Measurements from ENCODE around the gene GRAMD2B.
"Not testable (repeated sequence)": the region's sequence is repeated elsewhere in the genome, so short reads cannot be mapped to it uniquely, and the experiment has no call there.

Gene GRAMD2B

GRCh38 chr5:126469536-126470316 lies 46.5 kb downstream of the GRAMD2B start:
- H3K36me3 ChIP-seq (ENCODE audit: control insufficient read depth in 5 of 5, insufficient read depth in 5 of 5, low read length in 5 of 5): peaks cover 10 to 24% (median 19%) of the 10 kb centered on the region in 5 donors
- no peaks in the 10 kb centered on the region for H3K27me3 ChIP-seq (ENCODE audit: control insufficient read depth in 5 of 5, insufficient read depth in 4 of 5, low read length in 5 of 5)
- no peak overlapping the region for H3K9ac ChIP-seq (ENCODE audit: low read length in 5 of 5)
- H3K27ac ChIP-seq (ENCODE audit: low read depth, low read length): no peak overlapping the region
- no peaks in the 10 kb centered on the region for H3K9me3 ChIP-seq (ENCODE audit: control insufficient read depth in 5 of 5, low read length in 5 of 5)
- no peak overlapping the region for H3K4me3 ChIP-seq (ENCODE audit: low read depth in 1 of 5, low read length in 5 of 5)
- H3K4me1 ChIP-seq (ENCODE audit: control insufficient read depth in 5 of 5, insufficient read depth in 5 of 5, low read length in 5 of 5): peaks cover 0 to 12% (median 3%) of the 10 kb centered on the region in 5 donors

- H3K27ac ChIP-seq (ENCODE audit: low read depth, low read length); H3K4me3 ChIP-seq (ENCODE audit: low read depth in 1 of 5, low read length in 5 of 5): not testable (repeated sequence)
Measured at GRCh38 chr5:126470529-126470928, 47.3 kb downstream of the GRAMD2B start.

GRCh38 chr5:126471247-126471646 lies 48.0 kb downstream of the GRAMD2B start:
- Histone ChIP-seq H3K27ac (ENCODE audit: low read depth, low read length) (no peak overlapping the region), H3K27me3 (ENCODE audit: control insufficient read depth in 5 of 5, insufficient read depth in 4 of 5, low read length in 5 of 5) (no peaks in the 10 kb centered on the region), H3K36me3 (ENCODE audit: control insufficient read depth in 5 of 5, insufficient read depth in 5 of 5, low read length in 5 of 5) (peaks cover 10 to 22% (median 13%) of the 10 kb centered on the region in 5 donors), H3K4me1 (ENCODE audit: control insufficient read depth in 5 of 5, insufficient read depth in 5 of 5, low read length in 5 of 5) (peaks cover 0 to 12% (median 3%) of the 10 kb centered on the region in 5 donors), H3K9me3 (ENCODE audit: control insufficient read depth in 5 of 5, low read length in 5 of 5) (no peaks in the 10 kb centered on the region), H3K4me3 (ENCODE audit: low read depth in 1 of 5, low read length in 5 of 5) (no peak overlapping the region), H3K9ac (ENCODE audit: low read length in 5 of 5) (no peak overlapping the region)

More at GRCh38 chr5:126470529-126470928, 47.3 kb downstream of the GRAMD2B start:
- not testable (repeated sequence) for H3K27me3 ChIP-seq (ENCODE audit: control insufficient read depth in 5 of 5, insufficient read depth in 4 of 5, low read length in 5 of 5); H3K9me3 ChIP-seq (ENCODE audit: control insufficient read depth in 5 of 5, low read length in 5 of 5); H3K9ac ChIP-seq (ENCODE audit: low read length in 5 of 5)
- peaks cover 10 to 22% (median 19%) of the 10 kb centered on the region in 5 donors for H3K36me3 ChIP-seq (ENCODE audit: control insufficient read depth in 5 of 5, insufficient read depth in 5 of 5, low read length in 5 of 5)
- peaks cover 0 to 12% (median 3%) of the 10 kb centered on the region in 5 donors for H3K4me1 ChIP-seq (ENCODE audit: control insufficient read depth in 5 of 5, insufficient read depth in 5 of 5, low read length in 5 of 5)

GRCh38 chr5:126471875-126472537 lies 48.8 kb downstream of the GRAMD2B start:
- Histone ChIP-seq H3K27me3 (ENCODE audit: control insufficient read depth in 5 of 5, insufficient read depth in 4 of 5, low read length in 5 of 5) (no peaks in the 10 kb centered on the region), H3K36me3 (ENCODE audit: control insufficient read depth in 5 of 5, insufficient read depth in 5 of 5, low read length in 5 of 5) (peaks cover 4 to 22% (median 12%) of the 10 kb centered on the region in 5 donors), H3K4me1 (ENCODE audit: control insufficient read depth in 5 of 5, insufficient read depth in 5 of 5, low read length in 5 of 5) (peaks cover 0 to 12% (median 3%) of the 10 kb centered on the region in 5 donors), H3K27ac (ENCODE audit: low read depth, low read length) (no peak overlapping the region), H3K9me3 (ENCODE audit: control insufficient read depth in 5 of 5, low read length in 5 of 5) (no peaks in the 10 kb centered on the region), H3K9ac (ENCODE audit: low read length in 5 of 5) (no peak overlapping the region), H3K4me3 (ENCODE audit: low read depth in 1 of 5, low read length in 5 of 5) (no peak overlapping the region)

- Histone ChIP-seq H3K27ac (ENCODE audit: low read depth, low read length) (no peak overlapping the region), H3K4me1 (ENCODE audit: control insufficient read depth in 5 of 5, insufficient read depth in 5 of 5, low read length in 5 of 5) (peaks cover 0 to 12% (median 3%) of the 10 kb centered on the region in 5 donors), H3K9ac (ENCODE audit: low read length in 5 of 5) (no peak overlapping the region), H3K4me3 (ENCODE audit: low read depth in 1 of 5, low read length in 5 of 5) (no peak overlapping the region), H3K9me3 (ENCODE audit: control insufficient read depth in 5 of 5, low read length in 5 of 5) (no peaks in the 10 kb centered on the region), H3K36me3 (ENCODE audit: control insufficient read depth in 5 of 5, insufficient read depth in 5 of 5, low read length in 5 of 5) (peaks cover 4 to 22% (median 12%) of the 10 kb centered on the region in 5 donors), H3K27me3 (ENCODE audit: control insufficient read depth in 5 of 5, insufficient read depth in 4 of 5, low read length in 5 of 5) (no peaks in the 10 kb centered on the region)
Measured at GRCh38 chr5:126472538-126472889, 49.3 kb downstream of the GRAMD2B start.

- H3K9me3 ChIP-seq (ENCODE audit: control insufficient read depth in 5 of 5, low read length in 5 of 5): no peaks in the 10 kb centered on the region
- peak overlapping the region in 1 of 5 donors; percentile 1 for H3K4me3 ChIP-seq (ENCODE audit: low read depth in 1 of 5, low read length in 5 of 5)
- H3K36me3 ChIP-seq (ENCODE audit: control insufficient read depth in 5 of 5, insufficient read depth in 5 of 5, low read length in 5 of 5): peaks cover 8 to 31% (median 13%) of the 10 kb centered on the region in 5 donors
- peaks cover 0 to 17% (median 12%) of the 10 kb centered on the region in 5 donors for H3K4me1 ChIP-seq (ENCODE audit: control insufficient read depth in 5 of 5, insufficient read depth in 5 of 5, low read length in 5 of 5)
- H3K9ac ChIP-seq (ENCODE audit: low read length in 5 of 5): no peak overlapping the region
- no peaks in the 10 kb centered on the region for H3K27me3 ChIP-seq (ENCODE audit: control insufficient read depth in 5 of 5, insufficient read depth in 4 of 5, low read length in 5 of 5)
- no peak overlapping the region for H3K27ac ChIP-seq (ENCODE audit: low read depth, low read length)
Measured at GRCh38 chr5:126477294-126478117, 54.3 kb downstream of the GRAMD2B start.

GRCh38 chr5:126479810-126480209 lies 56.6 kb downstream of the GRAMD2B start:
- Histone ChIP-seq H3K27ac (ENCODE audit: low read depth, low read length) (peak overlapping the region; percentile 7), H3K4me1 (ENCODE audit: control insufficient read depth in 5 of 5, insufficient read depth in 5 of 5, low read length in 5 of 5) (peaks cover 0 to 18% (median 12%) of the 10 kb centered on the region in 5 donors), H3K4me3 (ENCODE audit: low read depth in 1 of 5, low read length in 5 of 5) (no peak overlapping the region), H3K36me3 (ENCODE audit: control insufficient read depth in 5 of 5, insufficient read depth in 5 of 5, low read length in 5 of 5) (peaks cover 11 to 19% (median 12%) of the 10 kb centered on the region in 5 donors), H3K9ac (ENCODE audit: low read length in 5 of 5) (no peak overlapping the region), H3K9me3 (ENCODE audit: control insufficient read depth in 5 of 5, low read length in 5 of 5) (no peaks in the 10 kb centered on the region), H3K27me3 (ENCODE audit: control insufficient read depth in 5 of 5, insufficient read depth in 4 of 5, low read length in 5 of 5) (no peaks in the 10 kb centered on the region)

GRCh38 chr5:126480824-126481223 lies 57.6 kb downstream of the GRAMD2B start:
- H3K4me3 ChIP-seq (ENCODE audit: low read depth in 1 of 5, low read length in 5 of 5): no peak overlapping the region
- H3K27me3 ChIP-seq (ENCODE audit: control insufficient read depth in 5 of 5, insufficient read depth in 4 of 5, low read length in 5 of 5): no peaks in the 10 kb centered on the region
- no peaks in the 10 kb centered on the region for H3K9me3 ChIP-seq (ENCODE audit: control insufficient read depth in 5 of 5, low read length in 5 of 5)
- no peak overlapping the region for H3K27ac ChIP-seq (ENCODE audit: low read depth, low read length)
- H3K9ac ChIP-seq (ENCODE audit: low read length in 5 of 5): no peak overlapping the region
- peaks cover 19 to 23% (median 20%) of the 10 kb centered on the region in 5 donors for H3K36me3 ChIP-seq (ENCODE audit: control insufficient read depth in 5 of 5, insufficient read depth in 5 of 5, low read length in 5 of 5)
- peaks cover 0 to 18% (median 12%) of the 10 kb centered on the region in 5 donors for H3K4me1 ChIP-seq (ENCODE audit: control insufficient read depth in 5 of 5, insufficient read depth in 5 of 5, low read length in 5 of 5)

GRCh38 chr5:126481243-126481642 lies 58.0 kb downstream of the GRAMD2B start:
- H3K27me3 ChIP-seq (ENCODE audit: control insufficient read depth in 5 of 5, insufficient read depth in 4 of 5, low read length in 5 of 5): no peaks in the 10 kb centered on the region
- peaks cover 0 to 18% (median 12%) of the 10 kb centered on the region in 5 donors for H3K4me1 ChIP-seq (ENCODE audit: control insufficient read depth in 5 of 5, insufficient read depth in 5 of 5, low read length in 5 of 5)
- no peak overlapping the region for H3K9ac ChIP-seq (ENCODE audit: low read length in 5 of 5)
- no peak overlapping the region for H3K27ac ChIP-seq (ENCODE audit: low read depth, low read length)
- no peak overlapping the region for H3K4me3 ChIP-seq (ENCODE audit: low read depth in 1 of 5, low read length in 5 of 5)
- H3K36me3 ChIP-seq (ENCODE audit: control insufficient read depth in 5 of 5, insufficient read depth in 5 of 5, low read length in 5 of 5): peaks cover 23 to 27% (median 25%) of the 10 kb centered on the region in 5 donors
- H3K9me3 ChIP-seq (ENCODE audit: control insufficient read depth in 5 of 5, low read length in 5 of 5): no peaks in the 10 kb centered on the region

All from subcutaneous abdominal adipose tissue (tissue), 5 donors.